Fibroblast of villous mesenchyme (primary cell): ENCODE measurements around the gene DAGLA. TPM values are rescaled to one million over a fixed set of nuclear protein-coding genes. Genes with fewer than 3 reads are reported as not detected.

Source experiments
- DNase-seq: peaks from one replicate; pipeline ENCODE4 v3.0.0-alpha.2; 2010; ENCODE audit warnings: low read depth
- H3K4me3 ChIP-seq: 2 replicates; pipeline ENCODE4 v1.5.1; 2011; ENCODE audit warnings: low read depth, mild to moderate bottlenecking, low read length
- total RNA-seq: library from RNA; depleted of rRNA; stranded (reverse); fragments of >200 nt; gene quantifications from 2 replicates; pipeline ENCODE4 v1.2.3, GENCODE V29; 2012
- TF ChIP-seq, protein P1 (sequence below): IDR thresholded peaks from 2 replicates; pipeline ENCODE4 v1.5.1; 2012; ENCODE audit warnings: low read depth, mild to moderate bottlenecking, low read length; ENCODE audit not compliant: insufficient read depth

The DAGLA gene
- total RNA-seq, 1 donor = 2.2 TPM

DNA sequence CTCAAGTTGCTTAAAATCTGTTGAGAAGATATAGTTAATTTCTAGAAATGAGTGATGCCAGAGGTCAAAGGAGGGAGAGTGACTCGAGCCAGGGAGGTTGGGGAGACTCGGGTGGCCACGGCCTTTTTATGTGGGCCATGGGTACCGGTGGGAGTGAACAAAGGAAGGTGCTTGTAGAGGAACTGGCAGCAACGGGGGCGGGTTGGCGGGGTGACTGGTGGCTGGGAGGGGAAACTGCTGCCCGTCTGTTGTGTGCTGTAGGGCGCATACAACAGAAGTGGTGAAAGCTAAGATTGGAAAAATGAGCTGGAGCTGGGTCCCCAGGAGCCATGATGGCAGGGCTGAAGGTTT lies 5.4 kb downstream of the DAGLA start:
- DNase-seq = no peak
- no peak overlapping the region for H3K4me3 ChIP-seq
- TF ChIP-seq, protein P1, sequence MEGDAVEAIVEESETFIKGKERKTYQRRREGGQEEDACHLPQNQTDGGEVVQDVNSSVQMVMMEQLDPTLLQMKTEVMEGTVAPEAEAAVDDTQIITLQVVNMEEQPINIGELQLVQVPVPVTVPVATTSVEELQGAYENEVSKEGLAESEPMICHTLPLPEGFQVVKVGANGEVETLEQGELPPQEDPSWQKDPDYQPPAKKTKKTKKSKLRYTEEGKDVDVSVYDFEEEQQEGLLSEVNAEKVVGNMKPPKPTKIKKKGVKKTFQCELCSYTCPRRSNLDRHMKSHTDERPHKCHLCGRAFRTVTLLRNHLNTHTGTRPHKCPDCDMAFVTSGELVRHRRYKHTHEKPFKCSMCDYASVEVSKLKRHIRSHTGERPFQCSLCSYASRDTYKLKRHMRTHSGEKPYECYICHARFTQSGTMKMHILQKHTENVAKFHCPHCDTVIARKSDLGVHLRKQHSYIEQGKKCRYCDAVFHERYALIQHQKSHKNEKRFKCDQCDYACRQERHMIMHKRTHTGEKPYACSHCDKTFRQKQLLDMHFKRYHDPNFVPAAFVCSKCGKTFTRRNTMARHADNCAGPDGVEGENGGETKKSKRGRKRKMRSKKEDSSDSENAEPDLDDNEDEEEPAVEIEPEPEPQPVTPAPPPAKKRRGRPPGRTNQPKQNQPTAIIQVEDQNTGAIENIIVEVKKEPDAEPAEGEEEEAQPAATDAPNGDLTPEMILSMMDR = no peak

DNA sequence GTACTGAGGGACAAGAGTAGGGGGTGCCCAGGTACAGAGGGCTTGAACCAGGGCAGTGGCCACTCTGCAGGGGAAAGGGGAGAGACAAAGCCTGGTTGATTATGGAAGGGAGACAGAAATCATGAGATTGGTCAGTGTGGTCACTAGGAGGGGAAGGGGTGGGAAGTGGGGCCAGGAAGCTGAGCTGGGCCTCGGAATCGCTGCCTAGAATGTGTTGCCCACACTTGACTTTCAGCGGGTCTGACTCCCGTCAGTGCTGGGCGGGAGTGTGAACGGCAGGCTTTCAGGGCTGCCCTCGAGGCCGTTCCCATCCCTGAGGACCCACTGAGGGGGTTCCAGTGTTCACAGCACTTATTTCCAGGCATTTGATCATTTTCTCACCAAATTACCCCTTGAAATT lies 5.9 kb downstream of the DAGLA start:
- TF ChIP-seq, protein P1 = no peak
- no peak overlapping the region for H3K4me3 ChIP-seq
- no peak for DNase-seq

DNA sequence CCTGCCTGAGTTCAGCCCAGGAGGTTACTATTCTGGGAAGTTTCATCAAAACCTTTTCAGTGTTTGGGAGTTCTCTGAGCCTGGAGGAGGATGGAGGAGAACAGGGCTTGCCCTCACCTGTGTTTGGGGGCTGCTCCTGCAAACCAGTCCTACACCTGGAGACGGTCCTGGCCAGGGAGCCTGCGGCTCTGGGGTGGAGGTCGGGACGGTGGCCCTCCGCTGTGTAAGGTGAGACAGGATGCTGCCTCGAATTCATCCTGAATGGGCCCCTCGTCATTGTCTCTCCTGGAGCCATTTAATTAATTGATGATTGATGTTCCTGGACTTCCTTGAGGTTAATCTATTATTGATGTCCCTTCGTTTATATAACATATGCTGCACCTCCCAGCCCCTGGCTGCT lies 6.3 kb downstream of the DAGLA start:
- H3K4me3 ChIP-seq = no peak overlapping the region
- no peak for DNase-seq
- TF ChIP-seq, protein P1 = no peak

DNA sequence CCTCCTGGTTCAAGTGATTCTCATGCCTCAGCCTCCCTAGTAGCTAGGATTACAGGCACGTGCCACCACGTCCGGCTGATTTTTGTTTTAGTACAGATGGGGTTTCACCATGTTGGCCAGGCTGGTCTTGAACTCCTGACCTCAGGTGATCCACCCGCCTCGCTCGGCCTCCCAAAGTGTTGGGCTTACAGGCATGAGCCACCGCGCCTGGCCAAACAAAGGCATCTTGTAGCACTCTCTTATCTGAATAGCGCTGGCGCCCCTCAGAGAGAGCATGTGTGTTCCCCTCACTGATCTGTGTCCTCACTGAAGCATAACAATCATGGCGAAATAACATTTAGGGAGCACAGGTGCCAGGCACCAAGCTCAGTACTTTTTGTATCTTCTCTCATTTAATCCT lies 7.2 kb downstream of the DAGLA start:
- no peak for DNase-seq
- no peak overlapping the region for H3K4me3 ChIP-seq
- TF ChIP-seq, protein P1 = no peak

DNA sequence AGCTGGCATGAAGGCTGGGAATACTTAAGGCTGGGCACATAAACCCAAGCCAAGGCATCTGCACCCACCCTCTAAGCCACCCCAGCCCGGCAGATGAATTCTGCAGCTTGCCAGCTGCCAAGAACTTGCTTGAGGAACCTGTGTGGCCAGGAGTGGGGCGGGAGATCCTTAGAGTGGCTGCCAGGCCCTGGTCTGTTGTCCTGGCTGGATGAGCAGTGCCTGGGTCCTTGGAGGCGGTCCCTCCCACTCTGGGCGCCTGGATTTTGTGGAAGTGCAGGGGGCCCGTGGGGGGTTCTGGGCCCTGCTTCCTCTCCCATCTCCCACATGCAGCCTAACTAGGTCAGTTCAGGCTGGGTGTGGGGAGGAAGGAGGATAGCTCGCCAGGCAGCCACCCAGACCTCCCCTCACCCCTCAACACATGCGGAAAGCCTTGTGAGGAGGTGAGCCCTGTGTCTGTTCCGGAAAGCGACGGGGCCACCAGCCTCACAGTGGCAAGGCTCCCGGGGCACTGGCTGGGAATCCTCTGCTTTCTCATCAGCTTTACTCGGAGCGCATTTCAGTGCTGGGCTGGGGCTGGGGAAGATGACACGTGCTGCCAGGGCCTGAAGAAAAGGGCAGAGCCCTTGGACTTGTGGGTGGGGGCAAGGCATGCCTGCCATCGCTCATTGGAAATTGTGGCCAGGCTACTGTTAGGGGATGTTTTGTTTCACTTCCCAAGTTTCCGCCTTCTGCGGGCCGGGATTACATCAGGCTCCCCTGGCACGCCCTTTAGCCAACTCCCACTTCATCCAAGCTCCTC lies 8.4 kb downstream of the DAGLA start:
- peak; percentile 72 for DNase-seq
- H3K4me3 ChIP-seq = no peak overlapping the region
- TF ChIP-seq, protein P1 = no peak

- H3K4me3 ChIP-seq = no peak overlapping the region
- no peak for DNase-seq
- TF ChIP-seq, protein P1 = no peak
Measured at GRCh38 chr11:61689164-61689496, 8.9 kb downstream of the DAGLA start.
